ENCODE data around the gene NPIPB13. TPM values are rescaled to one million over a fixed set of nuclear protein-coding genes. Genes with fewer than 3 reads are reported as not detected.
"Not testable (repeated sequence)": the region's sequence is repeated elsewhere in the genome, so short reads cannot be mapped to it uniquely, and the experiment has no call there.

Gene NPIPB13
- total and polyA plus RNA-seq, 4 donors = 3.5 to 22.9 (median 6.6) TPM

GRCh38 chr16:30205541-30206236 lies 42.6 kb downstream of the NPIPB13 start:
- not testable (repeated sequence) for H3K27ac ChIP-seq (ENCODE audit: low read depth in 1 of 2, low read length in 1 of 2)
- ATAC-seq (ENCODE audit: insufficient read depth, low FRiP score) = peak; percentile 36

GRCh38 chr16:30199608-30200343 lies 48.5 kb downstream of the NPIPB13 start:
- not testable (repeated sequence) for DNase-seq; H3K36me3 ChIP-seq (ENCODE audit: control insufficient read depth in 4 of 4, insufficient read depth in 4 of 4, low read length in 4 of 4); H3K9me3 ChIP-seq (ENCODE audit: control insufficient read depth in 4 of 4, insufficient read depth in 3 of 4, low read length in 3 of 4); H3K27ac ChIP-seq (ENCODE audit: low read depth in 1 of 2, low read length in 1 of 2); H3K27me3 ChIP-seq (ENCODE audit: control insufficient read depth in 3 of 3, insufficient read depth in 3 of 3, low read length in 2 of 3); H3K4me1 ChIP-seq (ENCODE audit: control insufficient read depth in 5 of 5, insufficient read depth in 5 of 5, low read length in 5 of 5); H3K9ac ChIP-seq (ENCODE audit: insufficient read depth in 1 of 2, low read length in 2 of 2); H3K4me3 ChIP-seq
- no CpG with 5 or more reads among the region's 15 CpGs for WGBS, 2 donors
- ATAC-seq (ENCODE audit: insufficient read depth, low FRiP score) = peak; percentile 32

More at GRCh38 chr16:30205541-30206236, 42.6 kb downstream of the NPIPB13 start:
- not testable (repeated sequence) for H3K27me3 ChIP-seq (ENCODE audit: control insufficient read depth in 3 of 3, insufficient read depth in 3 of 3, low read length in 2 of 3); H3K36me3 ChIP-seq (ENCODE audit: control insufficient read depth in 4 of 4, insufficient read depth in 4 of 4, low read length in 4 of 4); H3K9ac ChIP-seq (ENCODE audit: insufficient read depth in 1 of 2, low read length in 2 of 2); DNase-seq; H3K4me1 ChIP-seq (ENCODE audit: control insufficient read depth in 5 of 5, insufficient read depth in 5 of 5, low read length in 5 of 5); H3K9me3 ChIP-seq (ENCODE audit: control insufficient read depth in 4 of 4, insufficient read depth in 3 of 4, low read length in 3 of 4)
- peak overlapping the region; percentile 26 for H3K4me3 ChIP-seq
- WGBS, 2 donors = 0 to 2% methylated on average over 8 to 20 of the region's 52 CpGs

- not testable (repeated sequence) for H3K9ac ChIP-seq (ENCODE audit: insufficient read depth in 1 of 2, low read length in 2 of 2); H3K9me3 ChIP-seq (ENCODE audit: control insufficient read depth in 4 of 4, insufficient read depth in 3 of 4, low read length in 3 of 4); H3K4me3 ChIP-seq; H3K36me3 ChIP-seq (ENCODE audit: control insufficient read depth in 4 of 4, insufficient read depth in 4 of 4, low read length in 4 of 4); H3K27me3 ChIP-seq (ENCODE audit: control insufficient read depth in 3 of 3, insufficient read depth in 3 of 3, low read length in 2 of 3); H3K4me1 ChIP-seq (ENCODE audit: control insufficient read depth in 5 of 5, insufficient read depth in 5 of 5, low read length in 5 of 5); DNase-seq; H3K27ac ChIP-seq (ENCODE audit: low read depth in 1 of 2, low read length in 1 of 2)
- ATAC-seq (ENCODE audit: insufficient read depth, low FRiP score) = peak; percentile 14
- WGBS, 2 donors = no CpG with 5 or more reads among the region's 3 CpGs
Measured at GRCh38 chr16:30199049-30199448, 49.2 kb downstream of the NPIPB13 start, which contains the start of gene SULT1A3. TSS of gene SULT1A3 (plus strand) at chr16:30199255. CDS start at chr16:30200729, 1,474 bp downstream.

Small RNAs within 50 kb of the gene (small RNA-seq; reads per million reads assigned to genes)
- not detected for gene AC106782.4 (ENCODE audit: low replicate concordance)

Other genes starting within 250 kb of the NPIPB13 start
- 1 to 10 TPM; 2.4 to 8.7 TPM for gene DOC2A, start 237.5 kb downstream of the NPIPB13 start, total RNA-seq
- 1 to 10 TPM; 1.4 to 2.9 TPM for gene DOC2A, start 237.5 kb downstream of the NPIPB13 start, polyA plus RNA-seq
- not detected for gene C16orf92, start 225.3 kb downstream of the NPIPB13 start, total RNA-seq
- gene C16orf92, start 225.3 kb downstream of the NPIPB13 start, polyA plus RNA-seq = not detected
- under 1 TPM in 1 of 2 donors, not detected in 1; 0.43 TPM for gene TLCD3B, start 217.2 kb downstream of the NPIPB13 start, total RNA-seq
- under 1 TPM in 1 of 2 donors, not detected in 1; 0.03 TPM for gene TLCD3B, start 217.2 kb downstream of the NPIPB13 start, polyA plus RNA-seq
- gene ALDOA, start 182.7 kb downstream of the NPIPB13 start, total RNA-seq = 1,000 to 10,000 TPM in 1 of 2 donors, 100 to 1,000 TPM in 1; 265 to 1,167 TPM
- 1,000 to 10,000 TPM in 1 of 2 donors, 100 to 1,000 TPM in 1; 756 to 1,371 TPM for gene ALDOA, start 182.7 kb downstream of the NPIPB13 start, polyA plus RNA-seq
- gene PPP4C, start 172.5 kb downstream of the NPIPB13 start, total RNA-seq = 10 to 100 TPM; 51.7 to 90.7 TPM
- gene PPP4C, start 172.5 kb downstream of the NPIPB13 start, polyA plus RNA-seq = 100 to 1,000 TPM; 113 to 143 TPM
- 1 to 10 TPM in 1 of 2 donors, under 1 TPM in 1; 0.60 to 1.7 TPM for gene TBX6, start 156.6 kb downstream of the NPIPB13 start, total RNA-seq
- gene TBX6, start 156.6 kb downstream of the NPIPB13 start, polyA plus RNA-seq = 1 to 10 TPM; 1.1 to 1.6 TPM
- 10 to 100 TPM; 56.2 to 69.0 TPM for gene YPEL3, start 152.3 kb downstream of the NPIPB13 start, total RNA-seq
- gene YPEL3, start 152.3 kb downstream of the NPIPB13 start, polyA plus RNA-seq = 100 to 1,000 TPM; 118 to 208 TPM
- 1 to 10 TPM; 5.1 to 5.8 TPM for gene GDPD3, start 134.9 kb downstream of the NPIPB13 start, total RNA-seq
- gene GDPD3, start 134.9 kb downstream of the NPIPB13 start, polyA plus RNA-seq = 1 to 10 TPM; 4.1 to 6.0 TPM
- gene MAPK3, start 125.3 kb downstream of the NPIPB13 start, total RNA-seq = 10 to 100 TPM; 50.3 to 96.7 TPM
- 10 to 100 TPM; 65.7 to 83.8 TPM for gene MAPK3, start 125.3 kb downstream of the NPIPB13 start, polyA plus RNA-seq
- 100 to 1,000 TPM in 1 of 2 donors, 10 to 100 TPM in 1; 47.7 to 143 TPM for gene CORO1A, start 64.9 kb downstream of the NPIPB13 start, total RNA-seq
- 100 to 1,000 TPM in 1 of 2 donors, 10 to 100 TPM in 1; 41.8 to 419 TPM for gene CORO1A, start 64.9 kb downstream of the NPIPB13 start, polyA plus RNA-seq
- 100 to 1,000 TPM in 1 of 2 donors, 1 to 10 TPM in 1; 9.8 to 111 TPM for gene BOLA2B, start 54.8 kb downstream of the NPIPB13 start, total RNA-seq
- 100 to 1,000 TPM; 253 to 320 TPM for gene BOLA2B, start 54.8 kb downstream of the NPIPB13 start, polyA plus RNA-seq
- 10 to 100 TPM; 24.0 to 96.0 TPM for gene SLX1A, start 54.6 kb downstream of the NPIPB13 start, total RNA-seq
- gene SLX1A, start 54.6 kb downstream of the NPIPB13 start, polyA plus RNA-seq = 10 to 100 TPM; 63.4 to 86.8 TPM
- 10 to 100 TPM; 16.3 to 22.4 TPM for gene SULT1A3, start 49.2 kb downstream of the NPIPB13 start, total RNA-seq
- gene SULT1A3, start 49.2 kb downstream of the NPIPB13 start, polyA plus RNA-seq = 10 to 100 TPM in 1 of 2 donors, 1 to 10 TPM in 1; 8.3 to 32.8 TPM
- 10 to 100 TPM; 37.5 to 69.8 TPM for gene CD2BP2, start 106.8 kb upstream of the NPIPB13 start, total RNA-seq
- gene CD2BP2, start 106.8 kb upstream of the NPIPB13 start, polyA plus RNA-seq = 10 to 100 TPM; 43.5 to 49.1 TPM
- gene TBC1D10B, start 122.0 kb upstream of the NPIPB13 start, total RNA-seq = 10 to 100 TPM; 31.7 to 43.6 TPM
- 10 to 100 TPM; 26.9 to 27.8 TPM for gene TBC1D10B, start 122.0 kb upstream of the NPIPB13 start, polyA plus RNA-seq
- gene MYL11, start 126.3 kb upstream of the NPIPB13 start, total RNA-seq = not detected
- 1 to 10 TPM in 1 of 2 donors, under 1 TPM in 1; 0.44 to 3.9 TPM for gene MYL11, start 126.3 kb upstream of the NPIPB13 start, polyA plus RNA-seq
- 1 to 10 TPM; 3.3 to 4.6 TPM for gene SEPTIN1, start 134.1 kb upstream of the NPIPB13 start, total RNA-seq
- gene SEPTIN1, start 134.1 kb upstream of the NPIPB13 start, polyA plus RNA-seq = 1 to 10 TPM; 5.8 to 7.3 TPM
- gene ZNF48, start 146.9 kb upstream of the NPIPB13 start, total RNA-seq = 1 to 10 TPM; 5.3 to 8.0 TPM
- gene ZNF48, start 146.9 kb upstream of the NPIPB13 start, polyA plus RNA-seq = 1 to 10 TPM; 4.2 to 4.7 TPM
- 1 to 10 TPM; 3.0 to 7.2 TPM for gene ZNF771, start 159.1 kb upstream of the NPIPB13 start, total RNA-seq
- 1 to 10 TPM; 3.3 to 5.4 TPM for gene ZNF771, start 159.1 kb upstream of the NPIPB13 start, polyA plus RNA-seq
- gene DCTPP1, start 181.6 kb upstream of the NPIPB13 start, total RNA-seq = 10 to 100 TPM; 13.2 to 33.8 TPM
- gene DCTPP1, start 181.6 kb upstream of the NPIPB13 start, polyA plus RNA-seq = 10 to 100 TPM; 20.3 to 50.9 TPM
- gene SEPHS2, start 197.4 kb upstream of the NPIPB13 start, total RNA-seq = 10 to 100 TPM; 17.1 to 54.5 TPM
- 10 to 100 TPM; 37.5 to 68.6 TPM for gene SEPHS2, start 197.4 kb upstream of the NPIPB13 start, polyA plus RNA-seq
- 10 to 100 TPM; 14.4 to 48.1 TPM for gene ITGAL, start 224.3 kb upstream of the NPIPB13 start, total RNA-seq
- 10 to 100 TPM; 15.2 to 32.8 TPM for gene ITGAL, start 224.3 kb upstream of the NPIPB13 start, polyA plus RNA-seq